Measurements from ENCODE around the gene RHAG. TPM values are rescaled to one million over a fixed set of nuclear protein-coding genes. Genes with fewer than 3 reads are reported as not detected.
"Not testable (repeated sequence)": the region's sequence is repeated elsewhere in the genome, so short reads cannot be mapped to it uniquely, and the experiment has no call there.

The RHAG gene
- polyA plus RNA-seq = not detected

- Mint-ChIP-seq H3K4me1 (no peaks in the 10 kb centered on the region), H3K9me3 (no peaks in the 10 kb centered on the region), H3K36me3 (peaks cover 1% of the 10 kb centered on the region), H3K27ac (no peak within 1 kb of the TSS), H3K27me3 (peaks cover 2% of the 10 kb centered on the region), H3K4me3 (no peak within 1 kb of the TSS)
These were observed at the start of gene RHAG for GRCh38 chr6:49636713-49637349. Gene RHAG, minus strand, starts transcription at chr6:49636839. Its CDS starts 27 bp downstream, at chr6:49636812.

- H3K27me3 Mint-ChIP-seq = no peaks in the 10 kb centered on the region
- H3K27ac Mint-ChIP-seq = no peak overlapping the region
These were observed 40.1 kb upstream of the RHAG start for GRCh38 chr6:49676671-49677281.

GRCh38 chr6:49675816-49676215 is 39.2 kb upstream of the RHAG start:
- no peak overlapping the region for H3K4me3 Mint-ChIP-seq
- peaks cover 1 to 7% (median 2%) of the 10 kb centered on the region in 3 donors for H3K9me3 Mint-ChIP-seq
- H3K27me3 Mint-ChIP-seq = no peaks in the 10 kb centered on the region
- H3K4me1 Mint-ChIP-seq = no peaks in the 10 kb centered on the region
- no peaks in the 10 kb centered on the region for H3K36me3 Mint-ChIP-seq
- H3K27ac Mint-ChIP-seq = no peak overlapping the region

More at GRCh38 chr6:49676671-49677281, 40.1 kb upstream of the RHAG start:
- no peak overlapping the region for H3K4me3 Mint-ChIP-seq
- no peaks in the 10 kb centered on the region for H3K4me1 Mint-ChIP-seq
- peaks cover 0 to 8% (median 1%) of the 10 kb centered on the region in 3 donors for H3K9me3 Mint-ChIP-seq
- H3K36me3 Mint-ChIP-seq = no peaks in the 10 kb centered on the region

- Mint-ChIP-seq H3K27me3 (no peaks in the 10 kb centered on the region), H3K27ac (no peak overlapping the region), H3K36me3 (no peaks in the 10 kb centered on the region), H3K9me3 (peaks cover 1 to 5% (median 2%) of the 10 kb centered on the region in 3 donors), H3K4me3 (no peak overlapping the region), H3K4me1 (no peaks in the 10 kb centered on the region)
These were observed 31.5 kb upstream of the RHAG start for GRCh38 chr6:49668083-49668511.

- Mint-ChIP-seq H3K9me3 (peaks cover 0 to 5% (median 2%) of the 10 kb centered on the region in 3 donors), H3K27ac (no peak overlapping the region), H3K4me3 (no peak overlapping the region), H3K27me3 (no peaks in the 10 kb centered on the region), H3K36me3 (no peaks in the 10 kb centered on the region), H3K4me1 (no peaks in the 10 kb centered on the region)
These were observed 30.5 kb upstream of the RHAG start for GRCh38 chr6:49666930-49667757.

GRCh38 chr6:49666480-49666879 is 29.8 kb upstream of the RHAG start:
- Mint-ChIP-seq H3K4me1 (no peaks in the 10 kb centered on the region), H3K36me3 (no peaks in the 10 kb centered on the region), H3K4me3 (no peak overlapping the region), H3K27me3 (no peaks in the 10 kb centered on the region), H3K27ac (no peak overlapping the region), H3K9me3 (peaks cover 0 to 5% (median 2%) of the 10 kb centered on the region in 3 donors)

GRCh38 chr6:49664817-49665216 is 28.2 kb upstream of the RHAG start:
- Mint-ChIP-seq H3K27ac (no peak overlapping the region), H3K4me1 (no peaks in the 10 kb centered on the region), H3K4me3 (no peak overlapping the region), H3K36me3 (no peaks in the 10 kb centered on the region), H3K9me3 (peaks cover 0 to 5% (median 0%) of the 10 kb centered on the region in 3 donors), H3K27me3 (no peaks in the 10 kb centered on the region)

GRCh38 chr6:49664054-49664453 is 27.4 kb upstream of the RHAG start:
- H3K4me1 Mint-ChIP-seq, H3K4me3 Mint-ChIP-seq, H3K27me3 Mint-ChIP-seq, H3K9me3 Mint-ChIP-seq, H3K27ac Mint-ChIP-seq, H3K36me3 Mint-ChIP-seq: not testable (repeated sequence)

- H3K27me3 Mint-ChIP-seq = no peaks in the 10 kb centered on the region
- H3K27ac Mint-ChIP-seq = no peak overlapping the region
- peaks cover 0 to 5% (median 0%) of the 10 kb centered on the region in 3 donors for H3K9me3 Mint-ChIP-seq
- H3K4me3 Mint-ChIP-seq = no peak overlapping the region
- H3K36me3 Mint-ChIP-seq = no peaks in the 10 kb centered on the region
- H3K4me1 Mint-ChIP-seq = no peaks in the 10 kb centered on the region
These were observed 26.2 kb upstream of the RHAG start for GRCh38 chr6:49662892-49663261.

- no peaks in the 10 kb centered on the region for H3K27me3 Mint-ChIP-seq
- H3K36me3 Mint-ChIP-seq = no peaks in the 10 kb centered on the region
- H3K4me3 Mint-ChIP-seq = no peak overlapping the region
- no peaks in the 10 kb centered on the region for H3K4me1 Mint-ChIP-seq
- peaks cover 0 to 5% (median 0%) of the 10 kb centered on the region in 3 donors for H3K9me3 Mint-ChIP-seq
- no peak overlapping the region for H3K27ac Mint-ChIP-seq
These were observed 25.7 kb upstream of the RHAG start for GRCh38 chr6:49662231-49662891.

- Mint-ChIP-seq H3K4me3 (no peak overlapping the region), H3K27me3 (no peaks in the 10 kb centered on the region), H3K36me3 (no peaks in the 10 kb centered on the region), H3K4me1 (no peaks in the 10 kb centered on the region), H3K9me3 (no peaks in the 10 kb centered on the region), H3K27ac (no peak overlapping the region)
These were observed 17.3 kb upstream of the RHAG start for GRCh38 chr6:49653942-49654341.

- Mint-ChIP-seq H3K9me3 (no peaks in the 10 kb centered on the region), H3K36me3 (no peaks in the 10 kb centered on the region), H3K4me3 (no peak overlapping the region), H3K27ac (no peak overlapping the region), H3K27me3 (no peaks in the 10 kb centered on the region), H3K4me1 (no peaks in the 10 kb centered on the region)
These were observed 16.8 kb upstream of the RHAG start for GRCh38 chr6:49653438-49653837.

GRCh38 chr6:49651239-49651638 is 14.6 kb upstream of the RHAG start:
- Mint-ChIP-seq H3K27ac (no peak overlapping the region), H3K4me3 (no peak overlapping the region), H3K9me3 (no peaks in the 10 kb centered on the region), H3K36me3 (no peaks in the 10 kb centered on the region), H3K4me1 (no peaks in the 10 kb centered on the region), H3K27me3 (peaks cover 2% of the 10 kb centered on the region)

- Mint-ChIP-seq H3K36me3 (no peaks in the 10 kb centered on the region), H3K4me1 (no peaks in the 10 kb centered on the region), H3K4me3 (no peak overlapping the region), H3K9me3 (no peaks in the 10 kb centered on the region), H3K27me3 (peaks cover 2% of the 10 kb centered on the region), H3K27ac (no peak overlapping the region)
These were observed 13.3 kb upstream of the RHAG start for GRCh38 chr6:49649988-49650387.

GRCh38 chr6:49648036-49648435 is 11.4 kb upstream of the RHAG start:
- Mint-ChIP-seq H3K4me3 (no peak overlapping the region), H3K27ac (no peak overlapping the region), H3K9me3 (peaks cover 0 to 4% (median 0%) of the 10 kb centered on the region in 3 donors), H3K4me1 (no peaks in the 10 kb centered on the region), H3K36me3 (no peaks in the 10 kb centered on the region), H3K27me3 (peaks cover 2% of the 10 kb centered on the region)
